ENCODE data around the gene MYCBP. TPM values are rescaled to one million over a fixed set of nuclear protein-coding genes. Genes with fewer than 3 reads are reported as not detected.

The MYCBP gene
- total RNA-seq, 1 donor from 2014 or later = 15.8 TPM

DNA sequence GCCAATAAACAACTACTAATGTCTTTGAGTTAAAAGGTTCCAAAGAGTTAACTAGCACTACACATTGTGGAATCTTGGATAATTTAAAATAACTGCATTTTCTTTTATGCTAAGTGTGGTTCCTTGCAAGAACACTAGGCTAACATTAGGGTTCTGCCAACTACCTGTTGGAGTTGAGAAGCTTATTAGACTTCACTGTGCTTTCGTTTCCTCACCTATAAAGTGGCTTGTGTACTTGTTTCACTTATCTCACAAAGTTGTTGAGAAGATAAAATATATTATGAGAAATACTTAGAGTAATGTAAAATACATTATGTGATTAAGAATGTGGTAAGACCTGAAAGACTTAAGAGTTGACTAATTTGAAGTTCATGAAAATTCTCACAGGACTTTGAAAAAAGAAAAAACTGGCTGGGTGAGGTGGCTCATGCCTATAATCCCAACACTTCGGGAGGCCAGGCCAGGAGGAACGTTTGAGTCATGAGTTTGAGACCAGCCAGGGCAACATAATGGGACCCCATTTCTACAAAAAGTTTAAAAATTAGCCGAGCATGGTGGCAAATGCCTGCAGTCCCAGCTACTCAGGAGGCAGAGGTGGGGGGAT lies 7.9 kb downstream of the MYCBP start:
- FAIRE-seq (no peak), DNase-seq (ENCODE audit: low read depth) (peak; percentile 28)
- Histone ChIP-seq H3K4me3 (ENCODE audit: low read depth, low read length) (no peak overlapping the region), H3K36me3 (ENCODE audit: control insufficient read depth, insufficient read depth, low read length) (peaks cover 2% of the 10 kb centered on the region), H3K27me3 (ENCODE audit: control insufficient read depth, insufficient read depth, low read length) (no peaks in the 10 kb centered on the region)
- TF ChIP-seq, protein P1, sequence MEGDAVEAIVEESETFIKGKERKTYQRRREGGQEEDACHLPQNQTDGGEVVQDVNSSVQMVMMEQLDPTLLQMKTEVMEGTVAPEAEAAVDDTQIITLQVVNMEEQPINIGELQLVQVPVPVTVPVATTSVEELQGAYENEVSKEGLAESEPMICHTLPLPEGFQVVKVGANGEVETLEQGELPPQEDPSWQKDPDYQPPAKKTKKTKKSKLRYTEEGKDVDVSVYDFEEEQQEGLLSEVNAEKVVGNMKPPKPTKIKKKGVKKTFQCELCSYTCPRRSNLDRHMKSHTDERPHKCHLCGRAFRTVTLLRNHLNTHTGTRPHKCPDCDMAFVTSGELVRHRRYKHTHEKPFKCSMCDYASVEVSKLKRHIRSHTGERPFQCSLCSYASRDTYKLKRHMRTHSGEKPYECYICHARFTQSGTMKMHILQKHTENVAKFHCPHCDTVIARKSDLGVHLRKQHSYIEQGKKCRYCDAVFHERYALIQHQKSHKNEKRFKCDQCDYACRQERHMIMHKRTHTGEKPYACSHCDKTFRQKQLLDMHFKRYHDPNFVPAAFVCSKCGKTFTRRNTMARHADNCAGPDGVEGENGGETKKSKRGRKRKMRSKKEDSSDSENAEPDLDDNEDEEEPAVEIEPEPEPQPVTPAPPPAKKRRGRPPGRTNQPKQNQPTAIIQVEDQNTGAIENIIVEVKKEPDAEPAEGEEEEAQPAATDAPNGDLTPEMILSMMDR (IDR thresholded peaks at IDR 0.05; ENCODE audit: insufficient read depth, low read length, severe bottlenecking) = no peak

DNA sequence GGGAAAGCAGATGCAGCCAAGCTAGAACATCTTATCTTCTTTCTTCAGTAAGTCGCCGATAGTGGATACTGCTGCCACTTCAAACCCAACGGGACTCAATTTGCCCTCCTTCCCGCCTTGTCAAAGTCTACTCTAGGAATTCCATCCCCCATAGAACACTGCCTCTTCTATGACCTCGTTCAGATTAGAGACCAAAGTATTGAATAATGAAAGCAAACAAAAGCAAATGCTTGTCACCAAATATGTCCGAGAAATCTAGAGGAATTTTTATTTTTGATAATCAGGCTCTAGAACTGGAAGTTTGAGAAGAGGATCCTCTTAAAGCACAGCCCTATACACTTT lies 12.7 kb downstream of the MYCBP start:
- H3K27me3 ChIP-seq (ENCODE audit: control insufficient read depth, insufficient read depth, low read length) = no peaks in the 10 kb centered on the region
- H3K36me3 ChIP-seq (ENCODE audit: control insufficient read depth, insufficient read depth, low read length) = peaks cover 2% of the 10 kb centered on the region
- FAIRE-seq = no peak
- DNase-seq (ENCODE audit: low read depth) = no peak
- TF ChIP-seq, protein P1 (IDR thresholded peaks at IDR 0.05; ENCODE audit: insufficient read depth, low read length, severe bottlenecking) = no peak
- peak overlapping the region; percentile 82 for H3K4me3 ChIP-seq (ENCODE audit: low read depth, low read length)

DNA sequence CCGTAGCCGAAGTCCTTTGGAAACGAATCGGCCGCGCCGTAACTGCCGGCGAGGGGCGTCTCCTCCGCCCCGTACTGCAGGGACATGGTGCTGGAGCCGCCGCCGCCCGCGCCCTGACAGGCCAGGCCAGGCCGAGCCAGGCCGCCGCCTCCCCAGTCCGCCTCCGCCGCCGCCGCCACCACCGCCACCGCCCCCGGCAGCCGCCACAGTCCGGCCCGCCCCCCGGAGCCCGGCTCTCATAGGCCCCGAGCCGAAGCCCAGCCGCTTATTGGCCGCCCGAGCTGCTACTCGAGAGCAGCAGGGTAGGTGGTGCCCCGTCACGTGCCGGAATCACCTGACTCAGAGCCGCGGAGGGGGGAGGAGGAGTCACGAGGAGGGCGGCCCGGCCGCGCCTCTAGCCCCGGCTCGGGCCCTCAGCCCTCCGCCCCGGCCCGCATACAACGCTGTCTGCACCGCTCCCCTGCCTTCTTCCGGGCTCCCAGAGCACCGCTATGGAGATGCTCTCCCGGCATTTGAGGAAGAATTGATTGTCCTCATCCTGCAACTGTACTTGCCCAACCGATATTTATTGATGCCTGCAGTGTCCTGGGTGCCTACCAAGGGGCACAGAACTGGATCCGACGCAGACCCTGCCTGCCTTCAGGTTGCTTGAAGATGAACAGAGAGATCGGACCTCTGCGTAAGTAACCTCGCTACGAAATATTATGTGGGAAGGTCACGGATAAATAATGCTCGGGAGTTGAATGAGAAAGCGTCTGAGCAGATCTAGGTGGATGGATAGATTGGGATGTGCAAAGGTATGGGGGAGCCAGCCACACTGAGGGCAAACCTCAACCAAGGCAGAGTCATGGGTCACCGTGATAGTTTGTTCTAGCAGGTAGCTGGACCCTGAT lies 13.3 kb downstream of the MYCBP start, which contains the start of gene RRAGC:
TSS of gene RRAGC (minus strand) at position 212 of the 893 bp plus-strand sequence. CDS start at position 86, 126 bp downstream.
- no peak for FAIRE-seq

DNA sequence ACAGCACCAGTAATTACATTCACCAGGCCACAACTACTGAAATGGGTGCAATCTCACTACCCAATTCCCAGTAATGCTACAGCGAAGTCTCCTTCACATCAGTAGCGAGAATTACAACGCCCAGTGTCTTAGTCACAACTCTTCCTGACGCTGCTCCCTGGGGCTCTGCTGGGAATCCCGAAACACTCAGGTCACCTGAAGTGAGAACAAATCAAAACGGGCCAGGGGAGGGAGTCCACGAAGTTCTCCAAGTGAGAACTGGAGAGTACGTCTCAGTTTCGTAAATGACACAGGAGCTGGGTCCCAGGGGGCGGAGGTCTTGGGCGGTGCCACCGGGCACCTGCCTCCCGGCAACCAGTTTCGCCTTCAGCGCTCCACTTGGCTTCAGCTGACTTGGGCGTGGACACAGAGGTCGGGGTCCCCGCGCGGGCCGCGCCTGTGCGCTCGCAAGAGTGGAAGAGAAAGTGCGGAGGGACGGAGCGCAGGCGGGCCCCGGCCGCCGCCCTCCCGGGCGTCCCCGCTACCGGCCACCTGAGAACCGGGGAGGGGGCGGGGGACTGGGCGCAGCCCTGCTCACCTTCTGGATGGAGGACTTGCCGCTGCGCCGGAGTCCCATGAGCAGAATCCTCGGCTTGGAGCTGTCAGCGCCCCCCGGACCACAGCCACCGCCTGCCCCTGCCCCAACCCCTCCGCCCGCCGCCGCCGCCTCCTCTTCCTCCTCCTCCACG lies 14.2 kb downstream of the MYCBP start:
- peak; percentile 89 for DNase-seq (ENCODE audit: low read depth)

More for the DNA sequence above, 13.3 kb downstream of the MYCBP start, which contains the start of gene RRAGC:
- Histone ChIP-seq H3K36me3 (ENCODE audit: control insufficient read depth, insufficient read depth, low read length) (peaks cover 2% of the 10 kb centered on the region), H3K4me3 (ENCODE audit: low read depth, low read length) (peak within 1 kb of the TSS; percentile 82), H3K27me3 (ENCODE audit: control insufficient read depth, insufficient read depth, low read length) (no peaks in the 10 kb centered on the region)
- TF ChIP-seq, protein P1 (IDR thresholded peaks at IDR 0.05; ENCODE audit: insufficient read depth, low read length, severe bottlenecking) = no peak
- DNase-seq (ENCODE audit: low read depth) = peak; percentile 88

DNA sequence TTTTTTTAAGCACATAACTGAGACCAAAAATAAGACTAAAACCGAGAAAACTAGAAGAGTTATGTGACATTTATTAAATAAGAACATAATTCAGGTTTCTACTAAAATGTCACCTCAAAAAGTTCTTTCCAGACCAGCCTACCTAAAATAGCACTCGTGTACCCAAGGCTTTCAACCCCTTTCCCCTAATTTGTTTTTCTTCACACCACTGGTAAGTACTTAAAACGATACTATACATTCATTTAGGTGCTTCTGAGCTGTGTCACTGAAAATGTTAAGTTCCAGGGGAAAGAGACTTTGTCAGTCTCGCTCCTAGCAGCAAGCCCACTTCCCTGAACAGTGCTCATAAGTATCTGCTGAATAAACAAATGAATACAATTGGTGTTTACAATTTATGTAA lies 20.4 kb downstream of the MYCBP start:
- no peak for DNase-seq (ENCODE audit: low read depth)
- Histone ChIP-seq H3K27me3 (ENCODE audit: control insufficient read depth, insufficient read depth, low read length) (no peaks in the 10 kb centered on the region), H3K36me3 (ENCODE audit: control insufficient read depth, insufficient read depth, low read length) (peaks cover 6% of the 10 kb centered on the region), H3K4me3 (ENCODE audit: low read depth, low read length) (no peak overlapping the region)
- TF ChIP-seq, protein P1 (IDR thresholded peaks at IDR 0.05; ENCODE audit: insufficient read depth, low read length, severe bottlenecking) = no peak
- no peak for FAIRE-seq

More for the DNA sequence above, 14.2 kb downstream of the MYCBP start:
- peak overlapping the region; percentile 70 for H3K4me3 ChIP-seq (ENCODE audit: low read depth, low read length)
- no peak for FAIRE-seq
- TF ChIP-seq, protein P1 (IDR thresholded peaks at IDR 0.05; ENCODE audit: insufficient read depth, low read length, severe bottlenecking) = no peak
- H3K36me3 ChIP-seq (ENCODE audit: control insufficient read depth, insufficient read depth, low read length) = peaks cover 2% of the 10 kb centered on the region
- no peaks in the 10 kb centered on the region for H3K27me3 ChIP-seq (ENCODE audit: control insufficient read depth, insufficient read depth, low read length)
